ENCODE data around the gene UBE3C.

Gene UBE3C

GRCh38 chr7:157294773-157295172, 156.0 kb downstream of the UBE3C start:
- ChIA-PET POLR2A (no interaction called here), CTCF (no interaction called here)
- no peak for TF ChIP-seq ARNT (IDR thresholded peaks at IDR 0.05)
- TF ChIP-seq ELF4 (IDR thresholded peaks at IDR 0.05) = no peak
- no peak for TF ChIP-seq LEF1 (IDR thresholded peaks at IDR 0.05; ENCODE audit: borderline replicate concordance)
- TF ChIP-seq PKNOX1 (IDR thresholded peaks at IDR 0.05) = no peak
- no peak for TF ChIP-seq SP1 (IDR thresholded peaks at IDR 0.05)
- TF ChIP-seq NFRKB (IDR thresholded peaks at IDR 0.05) = no peak
- no peak for TF ChIP-seq HDGF (IDR thresholded peaks at IDR 0.05; ENCODE audit: borderline replicate concordance)
- no peak for TF ChIP-seq CTBP1 (IDR thresholded peaks at IDR 0.05; ENCODE audit: borderline replicate concordance)
- no peak for TF ChIP-seq SUZ12 (IDR thresholded peaks at IDR 0.05)
- no peak for TF ChIP-seq TARDBP (IDR thresholded peaks at IDR 0.05)
- TF ChIP-seq FOXK2 (IDR thresholded peaks at IDR 0.05) = no peak
- TF ChIP-seq FOXM1 (IDR thresholded peaks at IDR 0.05; ENCODE audit: borderline replicate concordance) = no peak
- no peak for TF ChIP-seq FOXA1 (IDR thresholded peaks at IDR 0.05)
- TF ChIP-seq ZNF384 (IDR thresholded peaks at IDR 0.05) = no peak
- no peak for TF ChIP-seq L3MBTL2 (conservative IDR thresholded peaks at IDR 0.05)
- TF ChIP-seq BHLHE40 (IDR thresholded peaks at IDR 0.05; ENCODE audit: borderline replicate concordance) = no peak
- no peak for DNase-seq (ENCODE audit: extremely low spot score)

GRCh38 chr7:157295338-157295737, 156.6 kb downstream of the UBE3C start:
- TF ChIP-seq BHLHE40 (IDR thresholded peaks at IDR 0.05; ENCODE audit: borderline replicate concordance) = no peak
- no peak for TF ChIP-seq LEF1 (IDR thresholded peaks at IDR 0.05; ENCODE audit: borderline replicate concordance)
- TF ChIP-seq L3MBTL2 (conservative IDR thresholded peaks at IDR 0.05) = no peak
- TF ChIP-seq FOXM1 (IDR thresholded peaks at IDR 0.05; ENCODE audit: borderline replicate concordance) = no peak
- TF ChIP-seq ZNF384 (IDR thresholded peaks at IDR 0.05) = no peak
- TF ChIP-seq ARNT (IDR thresholded peaks at IDR 0.05) = no peak
- TF ChIP-seq SUZ12 (IDR thresholded peaks at IDR 0.05) = no peak
- no peak for TF ChIP-seq SP1 (IDR thresholded peaks at IDR 0.05)
- TF ChIP-seq HDGF (IDR thresholded peaks at IDR 0.05; ENCODE audit: borderline replicate concordance) = no peak
- TF ChIP-seq TARDBP (IDR thresholded peaks at IDR 0.05) = no peak
- no peak for TF ChIP-seq FOXA1 (IDR thresholded peaks at IDR 0.05)
- no peak for TF ChIP-seq ELF4 (IDR thresholded peaks at IDR 0.05)
- no peak for TF ChIP-seq NFRKB (IDR thresholded peaks at IDR 0.05)
- TF ChIP-seq FOXK2 (IDR thresholded peaks at IDR 0.05) = no peak
- no peak for TF ChIP-seq PKNOX1 (IDR thresholded peaks at IDR 0.05)
- TF ChIP-seq CTBP1 (IDR thresholded peaks at IDR 0.05; ENCODE audit: borderline replicate concordance) = no peak
- DNase-seq (ENCODE audit: extremely low spot score) = no peak
- ChIA-PET CTCF (no interaction called here), POLR2A (no interaction called here)

GRCh38 chr7:157297185-157297584, 158.5 kb downstream of the UBE3C start:
- ChIA-PET POLR2A (no interaction called here), CTCF (interaction anchor here (0.7 kb wide), 1 partner anchor 407 kb away, joined by 3 read pairs; no protein-coding TSS in a partner anchor)
- DNase-seq (ENCODE audit: extremely low spot score) = no peak
- TF ChIP-seq SUZ12 (IDR thresholded peaks at IDR 0.05) = no peak
- no peak for TF ChIP-seq FOXA1 (IDR thresholded peaks at IDR 0.05)

- TF ChIP-seq CTBP1 (IDR thresholded peaks at IDR 0.05; ENCODE audit: borderline replicate concordance) (no peak), TARDBP (IDR thresholded peaks at IDR 0.05) (peak; percentile 1; the same call in 1 of the 2 replicates), ZNF384 (IDR thresholded peaks at IDR 0.05) (no peak)
- ChIA-PET POLR2A (no interaction called here), CTCF (no interaction called here)
- no peak for DNase-seq (ENCODE audit: extremely low spot score)
These were observed 160.5 kb downstream of the UBE3C start for GRCh38 chr7:157299317-157299612.

- ChIA-PET POLR2A (no interaction called here), CTCF (no interaction called here)
- DNase-seq (ENCODE audit: extremely low spot score) = no peak
- no peak for TF ChIP-seq LEF1 (IDR thresholded peaks at IDR 0.05; ENCODE audit: borderline replicate concordance)
- no peak for TF ChIP-seq L3MBTL2 (conservative IDR thresholded peaks at IDR 0.05)
- no peak for TF ChIP-seq CTBP1 (IDR thresholded peaks at IDR 0.05; ENCODE audit: borderline replicate concordance)
- no peak for TF ChIP-seq FOXM1 (IDR thresholded peaks at IDR 0.05; ENCODE audit: borderline replicate concordance)
- no peak for TF ChIP-seq NFRKB (IDR thresholded peaks at IDR 0.05)
- TF ChIP-seq BHLHE40 (IDR thresholded peaks at IDR 0.05; ENCODE audit: borderline replicate concordance) = no peak
- no peak for TF ChIP-seq TARDBP (IDR thresholded peaks at IDR 0.05)
- TF ChIP-seq PKNOX1 (IDR thresholded peaks at IDR 0.05) = no peak
- TF ChIP-seq ZNF384 (IDR thresholded peaks at IDR 0.05) = no peak
- no peak for TF ChIP-seq ELF4 (IDR thresholded peaks at IDR 0.05)
- TF ChIP-seq FOXA1 (IDR thresholded peaks at IDR 0.05) = no peak
- no peak for TF ChIP-seq SP1 (IDR thresholded peaks at IDR 0.05)
- TF ChIP-seq FOXK2 (IDR thresholded peaks at IDR 0.05) = no peak
- TF ChIP-seq ARNT (IDR thresholded peaks at IDR 0.05) = no peak
- no peak for TF ChIP-seq SUZ12 (IDR thresholded peaks at IDR 0.05)
- no peak for TF ChIP-seq HDGF (IDR thresholded peaks at IDR 0.05; ENCODE audit: borderline replicate concordance)
These were observed 161.1 kb downstream of the UBE3C start for GRCh38 chr7:157299613-157300368.

GRCh38 chr7:157300369-157300825, 161.7 kb downstream of the UBE3C start:
- DNase-seq (ENCODE audit: extremely low spot score) = no peak
- CTCF ChIA-PET = no interaction called here
- no peak for TF ChIP-seq HDGF (IDR thresholded peaks at IDR 0.05; ENCODE audit: borderline replicate concordance)
- TF ChIP-seq FOXM1 (IDR thresholded peaks at IDR 0.05; ENCODE audit: borderline replicate concordance) = no peak
- no peak for TF ChIP-seq LEF1 (IDR thresholded peaks at IDR 0.05; ENCODE audit: borderline replicate concordance)
- TF ChIP-seq PKNOX1 (IDR thresholded peaks at IDR 0.05) = no peak
- TF ChIP-seq NFRKB (IDR thresholded peaks at IDR 0.05) = no peak
- no peak for TF ChIP-seq ELF4 (IDR thresholded peaks at IDR 0.05)
- TF ChIP-seq SP1 (IDR thresholded peaks at IDR 0.05) = no peak
- TF ChIP-seq L3MBTL2 (conservative IDR thresholded peaks at IDR 0.05) = no peak
- TF ChIP-seq FOXK2 (IDR thresholded peaks at IDR 0.05) = no peak
- no peak for TF ChIP-seq SUZ12 (IDR thresholded peaks at IDR 0.05)
- no peak for TF ChIP-seq BHLHE40 (IDR thresholded peaks at IDR 0.05; ENCODE audit: borderline replicate concordance)
- TF ChIP-seq CTBP1 (IDR thresholded peaks at IDR 0.05; ENCODE audit: borderline replicate concordance) = no peak
- TF ChIP-seq FOXA1 (IDR thresholded peaks at IDR 0.05) = no peak
- TF ChIP-seq ZNF384 (IDR thresholded peaks at IDR 0.05) = no peak
- POLR2A ChIA-PET = no interaction called here

Measured in HEK293T (cell line).